ENCODE results near the gene MYL7. TPM values are rescaled to one million over a fixed set of nuclear protein-coding genes. Genes with fewer than 3 reads are reported as not detected.
A peak's percentile ranks its signal among the peaks of the same experiment; 100 is the strongest.

MYL7 gene
- total and polyA plus RNA-seq, 9 of the 15 experiments (the other 6 are each of a cell fraction or from before 2014, with no cell fraction given), result not detected

- no peak for TF ChIP-seq E2F6 (IDR thresholded peaks at IDR 0.05; ENCODE audit: borderline replicate concordance in 1 of 2, extremely low read depth in 1 of 2, insufficient read depth in 1 of 2, insufficient read length in 1 of 2, low read depth in 1 of 2, low read length in 1 of 2, poor library complexity in 1 of 2, severe bottlenecking in 1 of 2)
Observed at GRCh38 chr7:44106311-44107065, 34.6 kb downstream of the MYL7 start (continued).

GRCh38 chr7:44105832-44106231 is 35.3 kb downstream of the MYL7 start:
- DNase-seq (ENCODE audit: extremely low read depth in 1 of 4, low spot score in 3 of 4) (no peak), ATAC-seq (no peak), FAIRE-seq (no peak)
- Histone ChIP-seq H4K20me1 (replicated peaks; ENCODE audit: control insufficient read depth, insufficient read depth, low read length) (peaks cover 7% of the 10 kb centered on the region; the same call in 1 of the 2 replicates), H3K27me3 (ENCODE audit: control insufficient read depth in 2 of 2, insufficient read depth in 2 of 2, low read length in 2 of 2) (peaks cover 17 to 49% of the 10 kb centered on the region in 2 experiments; a peak in 4 of 5 replicates), H3K9me3 (replicated peaks; ENCODE audit: control insufficient read depth, insufficient read depth, low read depth, low read length) (no peaks in the 10 kb centered on the region), H3K9ac (ENCODE audit: insufficient read depth in 1 of 2, low read depth in 2 of 2, low read length in 2 of 2) (no peak overlapping the region), H3K36me3 (ENCODE audit: control insufficient read depth, insufficient read depth, low read length) (no peaks in the 10 kb centered on the region), H3K27ac (ENCODE audit: extremely low read depth, low read depth, low read length) (no peak overlapping the region), H3K4me2 (ENCODE audit: insufficient read depth, low read length) (no peak overlapping the region), H3K4me1 (replicated peaks in 1 of 2; ENCODE audit: control insufficient read depth in 2 of 2, insufficient read depth in 2 of 2, low read length in 2 of 2) (peaks cover 0 to 46% of the 10 kb centered on the region in 2 experiments; a peak in 2 of 5 replicates), H3K4me3 (no peak overlapping the region), H3K79me2 (ENCODE audit: control insufficient read depth, insufficient read depth, low read length) (no peaks in the 10 kb centered on the region), H3K9me1 (ENCODE audit: control insufficient read depth, insufficient read depth, low read length) (no peaks in the 10 kb centered on the region), H2AFZ (ENCODE audit: low read depth, low read length) (no peak overlapping the region)
- ChIA-PET CTCF (ENCODE audit: low intra/inter-chr PET ratio) (no interaction called here), POLR2A (interaction anchor here (0.8 to 2.7 kb wide), 2 partner anchors 9 to 18 kb away, joined by 3 to 16 read pairs; no protein-coding TSS in a partner anchor)
- in situ Hi-C loops (cut with MboI) (no loop called here), intact Hi-C loops (cut with micrococcal nuclease) (no loop called here)
- 0% methylated on average over 2 of the region's 2 CpGs for WGBS (ENCODE audit: insufficient coverage, low coverage, missing lambda C conversion rate)
- no peak for TF ChIP-seq ZMIZ1 (IDR thresholded peaks at IDR 0.05; ENCODE audit: low read depth in 2 of 2, low read length in 2 of 2)
- TF ChIP-seq SPI1 (IDR thresholded peaks at IDR 0.05; ENCODE audit: borderline replicate concordance, low read depth, low read length), result peak; percentile 80
- BruUV-seq (replicated peaks), result no TSS peak
